GM23248 (cell line): Measurements from ENCODE around the gene SLC15A4. TPM values are rescaled to one million over a fixed set of nuclear protein-coding genes. Genes with fewer than 3 reads are reported as not detected.

ENCODE experiments used
- DNase-seq: peaks from one replicate; pipeline ENCODE4 v3.0.0-alpha.2; 2015
- H2AFZ ChIP-seq: fragments of 200-600 bp; sonication (generic); 2 replicates; pipeline ENCODE4 v1.6.1; 2016; ENCODE audit warnings: antibody characterized with exemption
- H3F3A ChIP-seq: fragments of 200-600 bp; sonication (generic); 2 replicates; pipeline ENCODE4 v1.6.1; 2016; ENCODE audit warnings: mild to moderate bottlenecking, antibody characterized with exemption, mixed run types; ENCODE audit not compliant: insufficient read depth
- H3K27ac ChIP-seq: fragments of 200-600 bp; sonication (generic); 2 replicates; pipeline ENCODE4 v1.5.1; 2016; ENCODE audit warnings: mild to moderate bottlenecking
- H3K27me3 ChIP-seq: fragments of 200-600 bp; sonication (generic); replicated peaks from 2 replicates; pipeline ENCODE4 v1.6.1; 2016; ENCODE audit warnings: mild to moderate bottlenecking; ENCODE audit not compliant: insufficient read depth
- H3K36me3 ChIP-seq: fragments of 200-600 bp; sonication (generic); 2 replicates; pipeline ENCODE4 v1.6.1; 2016; ENCODE audit warnings: low read depth, mild to moderate bottlenecking
- H3K4me1 ChIP-seq: fragments of 200-600 bp; sonication (generic); 2 replicates; pipeline ENCODE4 v1.6.1; 2016; ENCODE audit warnings: mild to moderate bottlenecking; ENCODE audit not compliant: insufficient read depth
- H3K4me2 ChIP-seq: fragments of 200-600 bp; sonication (generic); one replicate; pipeline ENCODE4 v1.6.1; 2016; ENCODE audit warnings: mild to moderate bottlenecking; ENCODE audit not compliant: unreplicated experiment
- H3K4me3 ChIP-seq: fragments of 200-600 bp; sonication (generic); 2 replicates; pipeline ENCODE4 v1.5.1; 2016; ENCODE audit warnings: mild to moderate bottlenecking
- H3K79me2 ChIP-seq: fragments of 200-600 bp; sonication (generic); 2 replicates; pipeline ENCODE4 v1.6.1; 2016; ENCODE audit warnings: mild to moderate bottlenecking; ENCODE audit not compliant: insufficient read depth
- H3K9ac ChIP-seq: fragments of 200-600 bp; sonication (generic); 2 replicates; pipeline ENCODE4 v1.6.1; 2016; ENCODE audit warnings: mild to moderate bottlenecking
- H3K9me2 ChIP-seq: fragments of 200-600 bp; sonication (generic); 2 replicates; pipeline ENCODE4 v1.6.1; 2016; ENCODE audit warnings: mixed run types, mild to moderate bottlenecking, moderate library complexity; ENCODE audit not compliant: insufficient read depth
- H3K9me3 ChIP-seq: fragments of 200-600 bp; sonication (generic); one replicate; pipeline ENCODE4 v1.6.1; 2017; ENCODE audit warnings: low read depth
- H4K20me1 ChIP-seq: fragments of 200-600 bp; sonication (generic); 2 replicates; pipeline ENCODE4 v1.6.0; 2016; ENCODE audit not compliant: insufficient read depth
- EZH2 ChIP-seq: fragments of 200-600 bp; sonication (generic); IDR thresholded peaks from 2 replicates; pipeline ENCODE4 v1.6.1; 2018; ENCODE audit warnings: antibody characterized with exemption, mild to moderate bottlenecking; ENCODE audit not compliant: insufficient read depth, poor library complexity, severe bottlenecking
- EZH2phosphoT487 ChIP-seq: fragments of 200-600 bp; sonication (generic); IDR thresholded peaks from 2 replicates; pipeline ENCODE4 v1.6.1; 2018; ENCODE audit warnings: antibody characterized with exemption, moderate library complexity, mild to moderate bottlenecking, low read depth; ENCODE audit not compliant: insufficient read depth
- WGBS, 2 experiments: methylation state at CpG; one replicate each; pipeline ENCODE4 v1.1.6; 2015 to 2017; ENCODE audit warnings: low lambda C conversion rate in 2 of 2, low coverage in 1 of 2; ENCODE audit errors: missing lambda C conversion rate in 2 of 2; 5-methylcytosine and 5-hydroxymethylcytosine counted together
- in situ Hi-C: fragments of 300-500 bp; cut with MboI; formaldehyde crosslinking; loops from 2 replicates; pipeline ENCODE4 v1.15.0; 2020
- polyA plus RNA-seq: library from polyadenylated mRNA; unstranded; fragments of >200 nt; fragmentation: Nextera tagmentation; extraction: Ambion mirVana; gene quantifications from 2 replicates; pipeline ENCODE4 v1.2.1, GENCODE V29; 2016
- total RNA-seq: library from RNA; depleted of rRNA; stranded (reverse); fragments of >200 nt; shearing (Covaris generic); gene quantifications from 2 replicates; pipeline ENCODE4 v1.2.3, GENCODE V29; 2014

Gene SLC15A4
- total and polyA plus RNA-seq, 2 experiments from 2014 or later = 5.7 to 50.3 TPM

GRCh38 chr12:128794661-128795529 is 28.9 kb downstream of the SLC15A4 start:
- peaks cover 20% of the 10 kb centered on the region; the same call in 1 of the 2 replicates for H3K36me3 ChIP-seq
- in situ Hi-C loops = no loop called here
- TF ChIP-seq EZH2 = no peak
- no peak for TF ChIP-seq EZH2phosphoT487
- no peaks in the 10 kb centered on the region for H3F3A ChIP-seq
- H4K20me1 ChIP-seq = no peaks in the 10 kb centered on the region
- H3K9ac ChIP-seq = no peak overlapping the region
- H3K27me3 ChIP-seq = no peaks in the 10 kb centered on the region
- H3K79me2 ChIP-seq = no peaks in the 10 kb centered on the region; the same call in 1 of the 2 replicates
- no peaks in the 10 kb centered on the region for H3K4me1 ChIP-seq
- DNase-seq = no peak
- H3K27ac ChIP-seq = no peak overlapping the region
- no peaks in the 10 kb centered on the region for H3K9me2 ChIP-seq
- no peak overlapping the region for H2AFZ ChIP-seq
- H3K4me2 ChIP-seq = no peak overlapping the region
- H3K9me3 ChIP-seq = no peaks in the 10 kb centered on the region
- H3K4me3 ChIP-seq = no peak overlapping the region
- WGBS, 2 experiments = 79 to 81% methylated on average over 20 of the region's 20 CpGs

- Histone ChIP-seq H3K9me2 (no peaks in the 10 kb centered on the region), H3K4me1 (no peaks in the 10 kb centered on the region), H4K20me1 (no peaks in the 10 kb centered on the region), H3K27ac (no peak overlapping the region), H3K27me3 (no peaks in the 10 kb centered on the region), H3K9me3 (no peaks in the 10 kb centered on the region), H2AFZ (no peak overlapping the region), H3K36me3 (peaks cover 20% of the 10 kb centered on the region; the same call in 1 of the 2 replicates), H3K4me2 (no peak overlapping the region), H3F3A (no peaks in the 10 kb centered on the region), H3K4me3 (no peak overlapping the region), H3K9ac (no peak overlapping the region), H3K79me2 (no peaks in the 10 kb centered on the region)
- DNase-seq = no peak
- in situ Hi-C loops = no loop called here
- TF ChIP-seq EZH2 (no peak), EZH2phosphoT487 (no peak)
- WGBS, 2 experiments = 92 to 93% methylated on average over 6 of the region's 6 CpGs
These were observed 30.1 kb downstream of the SLC15A4 start for GRCh38 chr12:128793701-128794100.

- 94 to 98% methylated on average over 17 of the region's 17 CpGs for WGBS, 2 experiments
- DNase-seq = no peak
- in situ Hi-C loops = no loop called here
These were observed 30.9 kb downstream of the SLC15A4 start for GRCh38 chr12:128792881-128793280.

GRCh38 chr12:128792398-128792797 is 31.4 kb downstream of the SLC15A4 start:
- H3F3A ChIP-seq = no peaks in the 10 kb centered on the region
- H3K9me3 ChIP-seq = no peaks in the 10 kb centered on the region
- no peak overlapping the region for H3K9ac ChIP-seq
- no peaks in the 10 kb centered on the region for H4K20me1 ChIP-seq
- H3K79me2 ChIP-seq = no peaks in the 10 kb centered on the region
- H3K4me2 ChIP-seq = no peak overlapping the region
- no peak for TF ChIP-seq EZH2
- TF ChIP-seq EZH2phosphoT487 = no peak
- no peak for DNase-seq
- in situ Hi-C loops = no loop called here
- 89 to 91% methylated on average over 15 of the region's 15 CpGs for WGBS, 2 experiments
- no peaks in the 10 kb centered on the region for H3K27me3 ChIP-seq
- H3K9me2 ChIP-seq = no peaks in the 10 kb centered on the region
- H3K4me1 ChIP-seq = no peaks in the 10 kb centered on the region
- H2AFZ ChIP-seq = no peak overlapping the region
- H3K27ac ChIP-seq = no peak overlapping the region
- peaks cover 16% of the 10 kb centered on the region; the same call in 1 of the 2 replicates for H3K36me3 ChIP-seq
- no peak overlapping the region for H3K4me3 ChIP-seq

More at GRCh38 chr12:128792881-128793280, 30.9 kb downstream of the SLC15A4 start:
- Histone ChIP-seq H3K4me3 (no peak overlapping the region), H3K79me2 (no peaks in the 10 kb centered on the region), H2AFZ (no peak overlapping the region), H4K20me1 (no peaks in the 10 kb centered on the region), H3K27ac (no peak overlapping the region), H3K9me2 (no peaks in the 10 kb centered on the region), H3F3A (no peaks in the 10 kb centered on the region), H3K4me2 (no peak overlapping the region), H3K4me1 (no peaks in the 10 kb centered on the region), H3K36me3 (peaks cover 16% of the 10 kb centered on the region; the same call in 1 of the 2 replicates), H3K9ac (no peak overlapping the region), H3K9me3 (no peaks in the 10 kb centered on the region), H3K27me3 (no peaks in the 10 kb centered on the region)
- no peak for TF ChIP-seq EZH2
- no peak for TF ChIP-seq EZH2phosphoT487
